Suprapubic skin (tissue), 4 donors: ENCODE results near the gene SHOC1. TPM values are rescaled to one million over a fixed set of nuclear protein-coding genes. Genes with fewer than 3 reads are reported as not detected.

Source experiments
- DNase-seq, 2 donors: peaks; one replicate each; pipeline ENCODE4 v3.0.0-alpha.2; 2019; ENCODE audit warnings: low spot score in 2 of 2
- H3K27ac ChIP-seq: fragments of 200-600 bp; sonication (generic); one replicate; pipeline ENCODE4 v1.5.1; 2019
- H3K27me3 ChIP-seq: fragments of 200-600 bp; sonication (generic); one replicate; pipeline ENCODE4 v1.5.1; 2019
- H3K36me3 ChIP-seq: fragments of 200-600 bp; sonication (generic); one replicate; pipeline ENCODE4 v1.5.1; 2019
- H3K4me1 ChIP-seq: fragments of 200-600 bp; sonication (generic); one replicate; pipeline ENCODE4 v1.5.1; 2019
- H3K4me3 ChIP-seq: fragments of 200-600 bp; sonication (generic); one replicate; pipeline ENCODE4 v1.5.1; 2019; ENCODE audit warnings: mild to moderate bottlenecking
- H3K9me3 ChIP-seq: fragments of 200-600 bp; sonication (generic); one replicate; pipeline ENCODE4 v1.5.1; 2019
- EP300 ChIP-seq: sonication (generic); formaldehyde crosslinking; IDR thresholded peaks from one replicate; pipeline ENCODE4 v1.6.1; 2017; ENCODE audit warnings: antibody characterized with exemption
- POLR2A ChIP-seq, 2 donors: fragments of 450-650 bp; IDR thresholded peaks; one replicate each; pipeline ENCODE4 v1.6.1; 2017; ENCODE audit warnings: antibody characterized with exemption in 2 of 2, mild to moderate bottlenecking in 2 of 2, moderate library complexity in 2 of 2
- POLR2AphosphoS5 ChIP-seq, 3 donors: sonication (generic); formaldehyde crosslinking; IDR thresholded peaks; one replicate each; pipeline ENCODE4 v1.6.1; 2017; ENCODE audit warnings: antibody characterized with exemption in 3 of 3
- WGBS: methylation state at CpG from one replicate; pipeline ENCODE4 v1.1.5; 2018; 5-methylcytosine and 5-hydroxymethylcytosine counted together
- total RNA-seq, 4 donors: library from RNA; depleted of rRNA; stranded (reverse); fragments of >200 nt; gene quantifications; one replicate each; pipeline ENCODE4 v1.1.0, GENCODE V29; 2016
- TF ChIP-seq, protein P1 (sequence below), 2 donors: fragments of 200-600 bp in 1 of 2; fragments of 450-650 bp in 1 of 2; sonication (generic) in 1 of 2; IDR thresholded peaks; one replicate each; pipeline ENCODE4 v1.5.1; 2016 to 2019; ENCODE audit warnings: antibody characterized with exemption in 2 of 2, mild to moderate bottlenecking in 1 of 2, moderate library complexity in 1 of 2

The SHOC1 gene
- total RNA-seq, 4 donors from 2014 or later: 0.56 to 1.2 (median 0.98) TPM

- H3K27me3 ChIP-seq: no peaks in the 10 kb centered on the region
- no peaks in the 10 kb centered on the region for H3K9me3 ChIP-seq
- no peak overlapping the region for H3K4me3 ChIP-seq
- DNase-seq: no peak
- TF ChIP-seq POLR2A (IDR thresholded peaks at IDR 0.05) (no peak), EP300 (no peak), POLR2AphosphoS5 (IDR thresholded peaks at IDR 0.05) (no peak)
- TF ChIP-seq, protein P1, sequence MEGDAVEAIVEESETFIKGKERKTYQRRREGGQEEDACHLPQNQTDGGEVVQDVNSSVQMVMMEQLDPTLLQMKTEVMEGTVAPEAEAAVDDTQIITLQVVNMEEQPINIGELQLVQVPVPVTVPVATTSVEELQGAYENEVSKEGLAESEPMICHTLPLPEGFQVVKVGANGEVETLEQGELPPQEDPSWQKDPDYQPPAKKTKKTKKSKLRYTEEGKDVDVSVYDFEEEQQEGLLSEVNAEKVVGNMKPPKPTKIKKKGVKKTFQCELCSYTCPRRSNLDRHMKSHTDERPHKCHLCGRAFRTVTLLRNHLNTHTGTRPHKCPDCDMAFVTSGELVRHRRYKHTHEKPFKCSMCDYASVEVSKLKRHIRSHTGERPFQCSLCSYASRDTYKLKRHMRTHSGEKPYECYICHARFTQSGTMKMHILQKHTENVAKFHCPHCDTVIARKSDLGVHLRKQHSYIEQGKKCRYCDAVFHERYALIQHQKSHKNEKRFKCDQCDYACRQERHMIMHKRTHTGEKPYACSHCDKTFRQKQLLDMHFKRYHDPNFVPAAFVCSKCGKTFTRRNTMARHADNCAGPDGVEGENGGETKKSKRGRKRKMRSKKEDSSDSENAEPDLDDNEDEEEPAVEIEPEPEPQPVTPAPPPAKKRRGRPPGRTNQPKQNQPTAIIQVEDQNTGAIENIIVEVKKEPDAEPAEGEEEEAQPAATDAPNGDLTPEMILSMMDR (IDR thresholded peaks at IDR 0.05): no peak
- 65% methylated on average over 2 of the region's 2 CpGs for WGBS
- peaks cover 10% of the 10 kb centered on the region for H3K4me1 ChIP-seq
- H3K36me3 ChIP-seq: no peaks in the 10 kb centered on the region
- peak overlapping the region; percentile 70 for H3K27ac ChIP-seq
Measured at GRCh38 chr9:111806259-111806658, 11.5 kb upstream of the SHOC1 start.

DNA sequence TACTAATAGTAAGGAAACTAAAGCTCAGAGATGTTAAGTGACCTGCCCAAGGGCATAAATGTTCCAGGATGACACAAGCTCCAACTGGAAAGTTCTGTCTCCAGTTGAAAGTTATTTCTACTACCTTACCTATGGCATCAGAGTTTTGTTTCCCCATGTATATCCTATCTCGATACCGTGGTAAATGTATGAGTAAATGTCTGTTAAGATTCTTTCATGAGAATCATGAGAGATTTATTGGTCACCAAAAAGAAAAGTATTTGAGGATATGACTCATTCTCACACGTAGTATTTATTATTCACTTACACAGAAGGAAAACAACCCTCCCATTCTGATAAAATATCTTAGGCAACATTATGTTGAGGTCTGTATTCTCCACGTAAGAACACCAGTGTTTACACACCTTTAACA is 11.1 kb upstream of the SHOC1 start:
- Histone ChIP-seq H3K4me3 (no peak overlapping the region), H3K27me3 (no peaks in the 10 kb centered on the region), H3K4me1 (peaks cover 10% of the 10 kb centered on the region), H3K36me3 (no peaks in the 10 kb centered on the region), H3K9me3 (no peaks in the 10 kb centered on the region), H3K27ac (peak overlapping the region; percentile 70)
- TF ChIP-seq, protein P1 (IDR thresholded peaks at IDR 0.05): no peak
- no peak for TF ChIP-seq POLR2AphosphoS5 (IDR thresholded peaks at IDR 0.05)
- no peak for TF ChIP-seq POLR2A (IDR thresholded peaks at IDR 0.05)
- no peak for TF ChIP-seq EP300
- WGBS: 35% methylated on average over 4 of the region's 4 CpGs
- DNase-seq: no peak

GRCh38 chr9:111805262-111805661 is 10.5 kb upstream of the SHOC1 start:
- Histone ChIP-seq H3K36me3 (no peaks in the 10 kb centered on the region), H3K4me3 (no peak overlapping the region), H3K9me3 (no peaks in the 10 kb centered on the region), H3K27me3 (no peaks in the 10 kb centered on the region), H3K27ac (peak overlapping the region; percentile 70), H3K4me1 (peaks cover 10% of the 10 kb centered on the region)
- TF ChIP-seq, protein P1 (IDR thresholded peaks at IDR 0.05): no peak
- TF ChIP-seq POLR2AphosphoS5 (IDR thresholded peaks at IDR 0.05): no peak
- no peak for TF ChIP-seq EP300
- TF ChIP-seq POLR2A (IDR thresholded peaks at IDR 0.05): no peak
- DNase-seq: no peak
- WGBS: 84% methylated on average over 2 of the region's 2 CpGs

GRCh38 chr9:111804636-111805035 is 9.9 kb upstream of the SHOC1 start:
- Histone ChIP-seq H3K27ac (peak overlapping the region; percentile 70), H3K27me3 (no peaks in the 10 kb centered on the region), H3K9me3 (no peaks in the 10 kb centered on the region), H3K36me3 (no peaks in the 10 kb centered on the region), H3K4me1 (peaks cover 15% of the 10 kb centered on the region), H3K4me3 (no peak overlapping the region)
- DNase-seq: no peak
- 95% methylated on average over 2 of the region's 2 CpGs for WGBS
- TF ChIP-seq EP300 (no peak), POLR2AphosphoS5 (IDR thresholded peaks at IDR 0.05) (no peak), POLR2A (IDR thresholded peaks at IDR 0.05) (no peak)
- TF ChIP-seq, protein P1 (IDR thresholded peaks at IDR 0.05): no peak

- no peak overlapping the region for H3K4me3 ChIP-seq
- peaks cover 15% of the 10 kb centered on the region for H3K4me1 ChIP-seq
- no peak for DNase-seq
- TF ChIP-seq POLR2A (IDR thresholded peaks at IDR 0.05) (no peak), POLR2AphosphoS5 (IDR thresholded peaks at IDR 0.05) (no peak), EP300 (no peak)
- TF ChIP-seq, protein P1 (IDR thresholded peaks at IDR 0.05): no peak
- H3K36me3 ChIP-seq: no peaks in the 10 kb centered on the region
- H3K27me3 ChIP-seq: no peaks in the 10 kb centered on the region
- 84% methylated on average over 3 of the region's 3 CpGs for WGBS
- no peak overlapping the region for H3K27ac ChIP-seq
- no peaks in the 10 kb centered on the region for H3K9me3 ChIP-seq
Measured at GRCh38 chr9:111803924-111804323, 9.2 kb upstream of the SHOC1 start.
